DMS 273 (cell line): Measurements from ENCODE around the gene SHOC2.
"Not testable (repeated sequence)": the region's sequence is repeated elsewhere in the genome, so short reads cannot be mapped to it uniquely, and the experiment has no call there.

Experiments
- DNase-seq: peaks from one replicate; lab custom pipeline; 2025; ENCODE audit not compliant: unreplicated experiment; lab: John Stamatoyannopoulos, UW

SHOC2 gene

DNA sequence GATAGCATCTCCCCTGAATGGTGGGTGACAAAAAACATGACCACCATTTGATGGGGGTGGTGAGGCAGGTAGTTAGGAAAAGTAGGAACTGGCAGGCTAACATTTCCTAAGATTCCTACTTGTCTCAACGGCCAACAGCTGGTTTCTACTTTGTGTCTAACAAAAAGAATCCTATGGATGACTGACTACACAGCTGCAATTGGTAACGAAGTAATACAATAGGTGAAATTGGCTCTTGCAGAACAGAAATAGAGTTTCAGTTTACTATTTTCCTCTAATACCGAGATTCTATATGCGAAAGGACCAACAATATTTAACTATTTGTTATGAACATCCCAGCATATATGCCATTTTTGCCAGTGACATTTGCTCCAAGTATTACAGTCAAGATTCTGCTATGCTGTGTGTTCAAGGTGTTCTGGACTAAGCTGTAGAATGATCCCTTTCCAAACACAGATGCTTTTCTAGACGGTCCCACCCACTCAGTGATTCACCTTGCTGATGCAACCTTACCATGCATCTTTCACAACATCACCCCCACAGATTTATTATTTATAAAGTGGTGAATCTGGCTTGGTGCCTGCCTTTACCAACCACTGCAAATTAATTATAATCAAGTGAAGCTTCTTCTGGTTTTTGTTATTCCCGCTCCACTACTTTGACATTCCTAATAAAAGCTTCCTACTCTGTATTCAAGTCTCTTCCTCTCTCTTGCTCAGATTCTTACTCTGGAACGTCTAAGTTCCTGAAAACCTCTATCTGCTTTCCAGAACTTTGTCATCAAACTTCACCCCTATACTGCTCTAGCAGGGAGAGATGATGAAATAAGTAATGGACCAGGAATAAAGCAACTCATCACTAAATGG is 17.2 kb upstream of the SHOC2 start:
- peak; percentile 16 for DNase-seq

GRCh38 chr10:110903280-110904278 is 15.8 kb upstream of the SHOC2 start:
- DNase-seq = no peak

DNA sequence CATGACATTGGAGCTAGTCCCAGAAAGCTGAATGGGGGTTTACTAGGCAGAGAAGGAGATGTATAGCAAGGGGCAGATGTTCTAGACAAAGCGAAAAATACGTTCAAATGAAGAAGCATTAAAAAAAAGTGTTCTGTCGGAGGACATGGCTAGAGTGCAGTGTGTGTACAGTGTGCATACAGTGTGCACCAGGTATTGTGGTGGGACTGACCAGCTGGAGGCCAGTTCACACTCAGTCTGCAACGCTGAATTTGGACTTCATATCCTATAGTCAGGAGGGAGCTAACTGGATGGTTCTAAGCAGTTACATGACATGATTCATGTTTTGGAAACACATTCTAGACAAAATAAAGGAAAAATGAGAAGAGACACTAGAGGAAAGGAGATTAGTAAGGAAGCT is 9.3 kb upstream of the SHOC2 start:
- DNase-seq = no peak

GRCh38 chr10:110912374-110912773 is 7.0 kb upstream of the SHOC2 start:
- DNase-seq = peak; percentile 41

DNA sequence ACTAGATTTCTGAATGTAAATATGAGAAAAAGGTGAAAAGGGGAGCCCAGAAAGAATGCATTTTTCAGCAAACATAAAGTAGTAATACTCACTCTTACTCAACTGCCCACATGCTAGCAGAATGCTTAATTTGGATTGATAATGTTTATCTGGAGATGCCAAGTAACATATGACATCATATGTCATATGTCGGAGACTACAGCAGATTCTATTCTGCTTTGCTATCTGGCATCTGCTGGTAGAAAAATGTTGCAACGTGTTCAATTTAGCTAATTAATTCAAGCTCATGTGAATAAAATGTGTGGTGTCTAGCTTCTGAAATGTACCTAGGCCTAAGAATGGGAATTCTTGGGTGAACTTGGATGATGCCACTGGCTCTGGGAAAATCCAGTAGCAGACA is 5.0 kb upstream of the SHOC2 start:
- DNase-seq = peak; percentile 58

DNA sequence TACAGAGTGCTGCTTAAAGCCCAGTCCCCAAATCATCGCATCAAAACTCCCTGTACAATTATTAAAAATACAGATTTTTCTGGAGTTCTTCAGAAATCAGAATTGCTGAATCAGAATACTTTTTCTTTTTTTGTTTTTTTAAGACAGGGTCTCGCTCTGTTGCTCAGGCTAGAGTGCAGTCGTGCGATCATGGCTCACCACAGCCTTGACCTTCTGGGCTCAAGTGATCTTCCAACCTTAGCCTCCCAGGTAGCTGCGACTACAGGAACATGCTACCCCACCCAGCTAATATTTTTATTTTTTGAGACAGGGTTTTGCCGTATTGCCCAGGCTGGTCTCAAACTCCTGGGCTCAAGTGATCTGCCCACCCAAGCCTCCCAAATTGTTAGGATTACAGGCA is 4.4 kb upstream of the SHOC2 start:
- DNase-seq = no peak

- not testable (repeated sequence) for DNase-seq
Measured at GRCh38 chr10:110915600-110915999, 3.8 kb upstream of the SHOC2 start.

- peak; percentile 91 for DNase-seq
Measured at GRCh38 chr10:110916554-110917346, 2.7 kb upstream of the SHOC2 start.

- DNase-seq = peak; percentile 97
Measured at GRCh38 chr10:110918269-110918642, 1.1 kb upstream of the SHOC2 start.

DNA sequence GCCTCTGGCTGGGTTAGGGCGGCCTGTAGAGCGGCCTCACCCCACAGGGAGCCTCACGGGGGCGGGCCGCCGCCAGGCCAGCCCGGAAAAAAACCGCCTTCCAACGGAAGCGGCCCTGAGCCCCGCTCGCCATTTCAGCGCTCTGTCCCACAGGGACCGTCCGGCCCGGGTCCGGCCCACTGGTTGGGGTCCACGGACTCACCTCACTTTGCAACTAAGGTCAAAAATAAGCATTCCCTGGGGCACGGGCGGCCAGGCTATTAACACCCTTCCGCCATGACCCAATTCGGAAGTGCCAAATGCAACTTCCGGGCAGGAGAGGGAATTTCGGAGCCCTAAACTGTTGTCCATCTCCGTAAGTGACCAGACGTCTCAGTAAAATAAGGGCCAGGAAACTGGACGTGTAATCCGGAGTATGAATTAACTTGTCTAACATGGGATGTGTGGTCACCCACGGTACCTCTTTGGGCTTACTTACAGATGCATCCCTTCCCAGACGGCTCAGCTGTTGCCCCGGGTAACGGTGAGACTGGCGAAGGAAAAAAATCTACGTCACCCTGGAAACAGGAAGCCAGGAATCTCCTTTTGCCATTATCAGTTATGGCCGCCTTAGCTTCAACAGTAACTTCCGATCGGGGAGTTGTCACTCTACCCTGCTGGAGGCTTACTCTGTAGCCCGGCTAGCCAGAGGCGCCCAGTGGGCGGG is 608 bp upstream of the SHOC2 start, which contains the start of gene BBIP1:
BBIP1 (minus strand) TSS at position 538 of the 706 bp plus-strand sequence. CDS start 1,023 bp downstream, outside the sequence.
- peak; percentile 99 for DNase-seq

- DNase-seq = peak; percentile 71
Measured at GRCh38 chr10:110919971-110920881, 822 bp downstream of the SHOC2 start.

DNA sequence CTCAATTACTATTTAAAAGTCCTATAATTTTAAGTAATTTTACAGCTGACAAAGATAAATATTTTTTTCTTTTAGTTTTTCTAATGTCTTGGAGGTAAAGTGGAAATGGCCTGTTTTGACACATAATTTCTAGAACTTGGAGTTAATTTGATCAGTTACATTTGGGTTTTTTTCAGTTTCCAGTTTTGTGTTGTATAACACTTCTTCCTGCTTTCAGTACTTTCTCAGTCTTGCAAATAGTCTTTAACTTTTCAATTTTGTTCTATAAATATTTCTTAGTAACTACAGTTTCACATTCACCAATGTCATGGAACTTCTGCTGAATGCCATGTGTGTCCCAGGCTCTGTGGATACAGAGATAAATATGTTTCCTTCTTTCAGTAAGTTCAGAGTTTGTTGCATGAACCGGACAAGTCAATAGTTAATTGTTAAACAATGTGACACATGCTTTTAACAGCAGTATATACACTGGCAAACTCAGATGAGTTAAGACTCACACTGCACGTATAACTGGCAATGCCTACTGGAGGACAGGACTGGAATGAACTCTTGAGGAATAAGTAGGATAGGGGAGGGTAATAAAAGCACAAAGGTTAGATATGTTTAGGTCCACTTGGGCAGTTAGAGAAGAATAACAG is 4.6 kb downstream of the SHOC2 start:
- no peak for DNase-seq

- no peak for DNase-seq
Measured at GRCh38 chr10:110927461-110927860, 8.1 kb downstream of the SHOC2 start.

DNA sequence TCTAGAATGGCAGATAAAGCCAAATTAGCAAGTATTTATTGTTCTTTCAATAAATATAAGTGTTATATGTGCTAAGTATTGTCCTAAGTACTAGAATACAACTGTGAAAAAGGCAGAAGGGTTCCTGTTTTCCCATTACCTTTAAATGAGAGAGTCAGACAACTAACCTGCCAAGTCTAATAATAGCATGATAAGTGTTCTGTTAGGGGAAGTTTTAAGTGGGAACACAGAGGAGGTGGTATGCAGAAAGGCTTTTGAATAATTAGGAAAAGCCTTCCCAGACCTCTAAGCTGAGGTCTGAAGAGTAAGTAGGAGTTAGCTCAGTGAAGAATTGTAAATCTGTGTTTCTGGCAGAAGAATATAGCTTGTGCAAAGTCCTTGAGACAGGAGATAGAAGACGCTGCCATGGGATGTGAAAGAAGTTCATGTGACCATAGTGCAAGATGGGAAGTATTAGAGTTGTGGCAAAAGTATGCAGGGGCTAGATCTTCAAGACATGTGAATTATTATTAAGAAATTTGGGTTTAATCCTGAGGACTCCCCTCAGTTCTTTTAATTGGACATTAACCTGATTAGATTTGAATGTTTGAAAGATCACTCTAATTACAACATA is 12.5 kb downstream of the SHOC2 start:
- DNase-seq = no peak

- no peak for DNase-seq
Measured at GRCh38 chr10:110932505-110933180, 13.2 kb downstream of the SHOC2 start.

DNA sequence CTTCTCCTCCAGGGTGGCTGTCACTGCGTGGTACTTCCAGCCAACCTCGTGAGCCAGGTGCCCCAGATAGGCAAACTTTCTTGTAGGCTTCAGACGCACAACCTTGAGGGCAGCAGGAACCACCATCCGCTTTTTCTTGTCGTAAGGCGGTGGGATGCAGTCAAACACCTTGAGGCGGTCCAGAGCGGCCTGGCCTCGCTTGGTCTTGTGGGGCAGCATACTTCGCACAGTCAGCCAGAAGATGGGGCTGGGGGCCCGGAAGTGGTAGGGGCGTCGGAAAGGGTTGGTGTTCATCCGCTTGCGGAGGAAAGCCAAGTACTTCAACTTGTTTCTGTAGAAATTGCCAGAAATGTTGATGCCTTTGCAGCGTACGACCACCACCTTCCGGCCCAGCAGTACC is 17.4 kb downstream of the SHOC2 start:
- DNase-seq = no peak

- no peak for DNase-seq
Measured at GRCh38 chr10:110939419-110939818, 20.0 kb downstream of the SHOC2 start.
